Stimulated activated CD8-positive, alpha-beta memory T cell treated with anti-CD3 and anti-CD28 coated beads, Interleukin-12 subunit alpha, Interleukin-12 subunit beta, amount 100 ng/mL, for 24 hours (primary cell): ENCODE data around the gene XPO6.

Experiments
- DNase-seq: peaks from one replicate; pipeline ENCODE4 v3.0.0-alpha.2; 2020; ENCODE audit errors: extremely low read depth

XPO6 gene

GRCh38 chr16:28210979-28211588 lies 681 bp downstream of the XPO6 start:
- no peak for DNase-seq

GRCh38 chr16:28210264-28210663 lies 1.5 kb downstream of the XPO6 start:
- DNase-seq: no peak

GRCh38 chr16:28208824-28209223 lies 2.9 kb downstream of the XPO6 start:
- no peak for DNase-seq

DNA sequence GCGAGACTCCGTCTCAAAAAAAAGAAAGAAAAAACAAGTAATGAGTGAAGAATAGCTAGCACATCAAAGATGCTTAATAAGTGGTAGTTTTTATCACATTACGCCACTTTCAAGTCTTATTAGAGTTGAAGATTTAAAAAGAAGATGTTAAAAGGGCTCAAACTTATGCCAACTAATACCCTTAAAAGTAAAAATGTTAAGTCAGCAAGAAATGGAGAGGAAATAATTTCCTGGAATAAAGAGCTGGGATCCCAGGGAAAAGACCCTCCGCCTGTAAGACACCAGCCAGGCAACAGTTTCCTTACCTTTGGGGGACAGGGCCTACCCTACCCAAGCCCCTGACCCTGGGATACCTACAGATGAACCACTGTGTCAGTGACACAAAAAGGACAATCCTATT lies 3.6 kb downstream of the XPO6 start:
- DNase-seq: no peak

DNA sequence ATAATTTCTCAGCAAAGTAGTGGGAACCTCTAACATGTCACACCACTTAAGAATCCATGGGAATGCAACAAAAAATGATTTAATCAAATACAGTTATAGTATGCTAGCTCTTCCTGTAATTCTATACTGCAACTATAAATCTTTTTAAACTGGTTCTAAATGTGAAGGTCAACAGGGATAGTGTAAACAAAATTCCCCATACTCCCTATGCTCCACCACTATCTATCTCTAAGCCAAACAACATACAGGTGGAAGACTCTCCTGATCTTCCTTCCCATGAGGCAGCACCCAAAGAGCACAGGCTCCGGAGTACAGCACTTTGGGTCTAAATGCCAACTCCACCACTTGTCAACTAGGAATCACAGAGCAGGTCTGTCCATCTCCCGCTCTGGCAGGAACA lies 4.4 kb downstream of the XPO6 start:
- no peak for DNase-seq

DNA sequence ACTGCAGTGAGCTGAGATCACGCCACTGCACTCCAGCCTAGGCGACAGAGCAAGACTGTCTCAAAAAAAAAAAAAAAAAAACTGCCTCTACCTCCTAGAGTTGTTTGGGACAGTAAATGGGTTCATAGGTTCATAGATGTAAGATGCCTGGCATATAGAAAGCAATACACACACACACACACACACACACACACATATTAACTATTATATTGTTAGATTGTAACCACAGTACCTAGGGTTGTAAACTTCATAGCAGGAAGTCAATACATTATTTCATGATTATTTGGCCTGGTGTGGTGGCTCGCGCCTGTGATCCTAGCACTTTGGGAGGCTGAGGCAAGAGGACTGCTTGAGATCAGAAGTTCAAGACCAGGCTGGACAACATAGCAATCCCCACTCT lies 5.8 kb downstream of the XPO6 start:
- no peak for DNase-seq

- DNase-seq: no peak
Observed at GRCh38 chr16:28205117-28205899, 6.5 kb downstream of the XPO6 start.

- DNase-seq: no peak
Observed at GRCh38 chr16:28204622-28205021, 7.1 kb downstream of the XPO6 start.

GRCh38 chr16:28204204-28204603 lies 7.6 kb downstream of the XPO6 start:
- DNase-seq: no peak

DNA sequence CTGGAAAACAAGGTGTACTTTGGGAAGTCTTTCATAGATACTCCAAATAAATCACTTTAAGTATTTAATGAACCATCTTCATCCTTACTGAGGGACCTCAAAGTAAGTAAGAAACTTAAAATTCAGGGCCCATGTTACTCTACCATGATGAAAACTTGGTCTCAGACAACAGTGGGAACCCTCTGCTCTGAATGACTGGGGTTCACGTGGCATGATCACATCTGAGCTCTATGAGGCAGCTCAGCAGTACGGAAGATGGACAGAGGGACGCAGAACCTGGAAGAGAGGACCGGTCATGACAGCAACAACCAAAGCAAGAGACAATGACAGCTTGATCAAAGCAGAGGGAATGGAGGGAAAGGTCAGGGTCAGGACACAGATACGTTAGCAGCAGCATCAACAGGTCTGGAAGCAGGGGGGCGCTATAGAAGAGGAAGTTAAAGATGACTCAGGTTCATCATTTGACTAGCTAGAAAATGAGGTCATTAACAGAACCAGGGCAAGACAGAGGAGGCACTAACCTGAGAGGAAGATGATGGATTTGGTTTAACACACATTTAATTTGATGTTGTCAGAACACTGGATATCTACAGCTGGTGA lies 9.5 kb downstream of the XPO6 start:
- no peak for DNase-seq

- no peak for DNase-seq
Observed at GRCh38 chr16:28200661-28201060, 11.1 kb downstream of the XPO6 start.

GRCh38 chr16:28196387-28196987 lies 15.3 kb downstream of the XPO6 start:
- DNase-seq: no peak

DNA sequence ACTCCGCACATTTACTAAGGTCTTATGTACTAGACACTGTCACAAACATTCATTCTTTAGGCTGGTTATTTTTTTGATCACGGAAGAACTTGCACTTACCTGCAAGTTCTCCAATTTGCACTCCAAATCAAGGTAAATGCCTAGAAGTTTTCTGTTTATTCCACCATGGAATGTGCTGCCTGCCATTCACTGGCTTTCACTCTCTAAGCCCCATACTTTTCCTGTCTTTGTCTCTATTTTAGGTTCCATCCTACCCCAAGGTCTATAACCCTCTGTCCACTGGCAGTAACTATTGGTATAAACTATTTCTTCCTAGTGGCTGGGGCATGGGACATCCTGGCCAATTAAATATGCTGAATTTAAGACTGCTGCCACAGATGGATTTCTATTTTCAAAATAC lies 15.9 kb downstream of the XPO6 start:
- DNase-seq: no peak

DNA sequence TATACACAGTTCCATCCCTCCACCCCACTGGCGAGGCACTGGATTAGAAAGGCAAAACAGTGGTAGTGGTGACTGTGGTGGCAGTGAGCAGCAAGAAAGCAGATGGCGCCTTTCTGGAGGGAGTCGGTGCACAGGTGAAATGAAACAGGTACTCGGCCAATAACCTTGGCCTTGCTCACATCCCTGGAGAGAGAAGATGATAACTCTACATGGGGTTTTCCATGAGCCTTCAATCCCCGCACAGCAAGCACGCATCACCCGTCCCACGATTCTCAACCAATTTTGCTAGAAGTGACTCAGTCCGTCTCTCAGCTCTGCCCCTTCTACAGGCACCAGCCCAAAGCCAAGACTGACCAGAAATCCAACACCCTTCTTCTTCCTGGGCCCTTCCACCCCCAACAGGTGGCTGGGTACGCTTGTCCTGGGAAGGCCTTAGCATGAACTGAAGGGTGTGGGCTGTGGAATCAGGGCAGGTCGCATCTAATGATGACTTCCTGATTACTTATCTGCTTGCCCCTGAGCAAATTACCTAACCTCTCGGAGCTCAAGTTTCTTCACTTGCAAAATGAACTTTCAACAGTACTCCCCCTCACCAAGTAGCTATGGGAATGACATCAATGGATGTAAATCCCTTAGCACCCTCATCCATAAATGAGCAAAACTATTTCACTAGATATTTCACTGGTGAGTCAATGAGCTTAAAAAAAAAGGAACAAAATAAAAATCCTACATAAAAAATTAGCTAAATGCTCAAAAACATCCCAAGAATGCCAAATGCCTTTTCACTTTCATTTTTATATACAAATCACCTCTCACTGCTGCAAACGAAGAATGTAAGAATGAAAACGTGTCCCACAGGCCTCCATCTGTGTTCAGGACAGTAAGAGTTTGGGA lies 18.0 kb downstream of the XPO6 start:
- no peak for DNase-seq

- DNase-seq: no peak
Observed at GRCh38 chr16:28192806-28193529, 18.8 kb downstream of the XPO6 start.

GRCh38 chr16:28191364-28191960 lies 20.3 kb downstream of the XPO6 start:
- DNase-seq: no peak

DNA sequence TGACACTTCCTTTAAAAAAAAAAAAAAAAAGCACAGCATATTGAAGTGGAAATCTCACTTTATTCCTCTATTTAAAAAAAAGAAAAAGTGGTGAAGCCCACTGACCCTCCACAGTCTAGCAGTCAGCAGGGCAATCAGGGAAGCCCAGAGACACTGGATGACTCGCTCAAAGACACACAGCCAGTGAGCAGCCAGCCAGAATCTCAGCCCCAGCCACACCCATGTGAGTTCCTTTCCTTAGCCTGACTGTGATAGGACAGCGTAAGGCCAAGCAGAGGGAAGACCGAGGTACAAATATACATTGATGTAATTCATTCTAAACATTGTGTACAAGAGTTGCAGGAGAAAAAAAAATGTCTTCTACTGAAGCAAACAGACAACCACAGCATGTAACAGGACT lies 22.5 kb downstream of the XPO6 start:
- no peak for DNase-seq

DNA sequence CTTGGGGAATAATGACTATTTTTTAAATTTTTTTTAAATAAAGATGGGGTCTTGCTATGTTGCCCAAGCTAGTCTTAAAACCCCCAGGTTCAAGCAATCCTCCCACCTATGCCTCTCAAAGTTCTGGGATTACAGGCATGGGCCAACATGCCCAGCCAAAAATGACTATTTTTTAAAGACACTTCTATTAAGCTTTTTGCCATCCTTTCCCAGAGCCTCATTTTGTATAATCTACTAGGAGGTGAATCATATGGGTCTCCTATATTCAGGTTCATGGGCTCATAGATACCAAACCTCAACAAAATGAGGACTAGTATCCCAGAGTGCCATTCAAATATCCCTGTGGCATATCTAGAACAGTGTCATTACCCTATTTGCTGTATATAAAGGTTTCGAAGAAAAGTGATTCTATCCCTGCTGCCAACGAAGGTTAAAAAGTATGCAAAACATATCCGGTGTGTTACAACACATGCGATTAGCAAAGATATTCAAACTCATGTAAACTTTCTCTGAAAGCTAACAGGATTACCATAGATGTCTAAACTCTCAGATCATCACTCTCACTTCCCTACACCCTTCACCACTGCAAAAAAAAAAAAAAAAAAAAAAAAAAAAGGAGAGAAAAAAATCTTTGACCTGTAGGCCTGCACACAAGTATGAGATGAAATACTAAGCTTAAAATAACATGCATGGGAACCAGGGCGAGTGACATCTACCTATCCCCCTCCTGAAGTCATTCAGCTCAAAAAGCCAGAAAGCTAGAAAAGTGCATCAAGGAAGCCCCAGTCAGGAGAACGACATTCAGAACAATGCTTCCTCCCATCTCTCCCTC lies 23.5 kb downstream of the XPO6 start:
- DNase-seq: no peak

DNA sequence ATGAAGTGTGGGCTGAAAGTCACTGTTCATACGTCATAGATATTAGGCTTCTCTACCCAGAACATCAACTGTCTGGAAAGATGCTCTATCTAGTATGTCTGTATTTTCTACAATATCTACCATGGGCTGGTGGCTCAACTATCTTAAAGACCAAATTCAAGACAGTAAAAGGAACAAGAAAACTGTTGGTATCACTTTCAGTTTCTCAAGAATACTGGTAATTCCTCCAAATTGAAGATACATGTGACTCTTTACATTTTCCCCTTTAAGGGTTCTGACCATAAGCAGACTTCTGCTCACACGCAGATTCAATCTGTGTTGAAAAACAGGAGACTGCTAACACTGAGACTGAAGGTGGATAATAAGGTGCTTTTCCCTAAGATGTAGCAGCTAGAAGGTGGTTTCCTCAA lies 24.2 kb downstream of the XPO6 start:
- no peak for DNase-seq

DNA sequence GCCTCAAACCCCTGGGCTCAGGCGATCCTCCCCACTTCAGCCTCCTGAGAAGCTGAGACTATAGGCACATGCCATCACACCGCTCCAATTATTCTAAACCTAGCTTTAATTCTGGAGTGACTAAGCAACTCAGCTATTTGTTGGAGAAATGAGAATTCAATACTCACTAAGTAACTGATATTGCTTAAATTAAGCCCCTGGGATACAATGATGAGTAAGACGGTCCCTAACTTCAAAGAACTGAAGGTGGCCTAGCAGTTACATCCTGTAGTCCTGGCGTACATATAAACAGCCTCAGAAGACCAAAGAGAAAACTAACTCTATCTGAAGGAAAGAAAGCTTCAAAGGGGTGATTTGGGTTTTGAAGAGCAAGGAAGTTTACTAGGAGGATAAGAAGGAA lies 25.0 kb downstream of the XPO6 start:
- DNase-seq: no peak
